ENCODE results near the gene ZSCAN5A.

DNA sequence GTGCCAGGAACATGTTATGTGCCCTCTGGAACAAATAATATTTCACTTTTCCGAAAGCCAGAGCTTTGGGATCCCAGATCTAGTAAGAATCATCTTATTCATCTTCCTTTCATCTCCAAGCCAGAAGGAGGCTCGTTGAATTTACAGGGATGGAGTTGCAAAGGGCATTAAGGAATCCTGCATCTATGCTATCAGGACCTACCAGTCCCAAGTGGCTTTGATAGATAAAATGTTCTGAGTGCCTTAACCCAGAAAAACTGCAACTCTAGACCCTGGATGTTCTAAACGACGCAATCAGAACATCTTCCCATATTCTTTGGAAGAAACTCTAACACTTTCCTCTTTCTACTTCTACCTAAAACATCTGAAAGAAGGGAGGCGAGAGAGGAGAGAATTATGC lies 51.3 kb downstream of the ZSCAN5A start:
- no peak for TF ChIP-seq CTCF (IDR thresholded peaks at IDR 0.05; ENCODE audit: insufficient read depth, low read length, poor library complexity, severe bottlenecking)
- no peak for TF ChIP-seq EZH2phosphoT487 (conservative IDR thresholded peaks at IDR 0.05; ENCODE audit: low read length)

Data from SU-DHL-6 (cell line).